Prostate gland (tissue), 2 donors: ENCODE results near the gene PRMT7. TPM values are rescaled to one million over a fixed set of nuclear protein-coding genes. Genes with fewer than 3 reads are reported as not detected.

Source experiments
- DNase-seq: peaks from one replicate; pipeline ENCODE4 v3.0.0-alpha.2; 2019; ENCODE audit warnings: low spot score
- H3K27ac ChIP-seq, 2 donors: fragments of 200-600 bp; sonication (generic); 2 replicates each; pipeline ENCODE4 v1.5.1; 2017 to 2019
- H3K27me3 ChIP-seq: fragments of 200-600 bp; sonication (generic); replicated peaks from 2 replicates; pipeline ENCODE4 v1.5.1; 2019; ENCODE audit not compliant: insufficient read depth
- H3K36me3 ChIP-seq, 2 donors: fragments of 200-600 bp; sonication (generic); 1 replicate in 1 of 2; 2 replicates in 1 of 2; pipeline versions ENCODE4 v1.5.1 to v1.8.1; 2017 to 2019
- H3K4me1 ChIP-seq: fragments of 200-600 bp; sonication (generic); replicated peaks from 2 replicates; pipeline ENCODE4 v1.5.1; 2019
- H3K4me3 ChIP-seq, 2 donors: fragments of 200-600 bp; sonication (generic); 2 replicates each; pipeline ENCODE4 v1.5.1; 2017 to 2019
- H3K9me3 ChIP-seq: fragments of 200-600 bp; sonication (generic); 2 replicates; pipeline ENCODE4 v1.5.1; 2017
- POLR2A ChIP-seq: fragments of 450-650 bp; IDR thresholded peaks from one replicate; pipeline ENCODE4 v1.6.1; 2016; ENCODE audit warnings: antibody characterized with exemption, mild to moderate bottlenecking
- POLR2AphosphoS5 ChIP-seq: sonication (generic); formaldehyde crosslinking; IDR thresholded peaks from one replicate; pipeline ENCODE4 v1.6.1; 2017; ENCODE audit warnings: antibody characterized with exemption
- WGBS: methylation state at CpG from one replicate; pipeline ENCODE4 v1.1.5; 2018; 5-methylcytosine and 5-hydroxymethylcytosine counted together
- intact Hi-C: fragments of 100-400 bp; cut with DNase I; formaldehyde crosslinking; loops from one replicate; pipeline ENCODE4 v1.14.2; 2022
- total RNA-seq, 2 donors: library from RNA; depleted of rRNA; stranded (reverse); fragments of >200 nt; gene quantifications; one replicate each; pipeline ENCODE4 v1.1.0, GENCODE V29; 2016
- TF ChIP-seq, protein P1 (sequence below), 4 experiments: fragments of 200-600 bp in 2 of 4; fragments of 450-650 bp in 2 of 4; sonication (generic) in 2 of 4; IDR thresholded peaks; 1 replicate in 3 of 4; 2 replicates in 1 of 4; pipeline ENCODE4 v1.5.1; 2016 to 2019; ENCODE audit warnings: antibody characterized with exemption in 4 of 4, mild to moderate bottlenecking in 2 of 4, moderate library complexity in 2 of 4

Gene PRMT7
- total RNA-seq, 2 donors from 2014 or later, result 45.2 to 77.9 TPM

DNA sequence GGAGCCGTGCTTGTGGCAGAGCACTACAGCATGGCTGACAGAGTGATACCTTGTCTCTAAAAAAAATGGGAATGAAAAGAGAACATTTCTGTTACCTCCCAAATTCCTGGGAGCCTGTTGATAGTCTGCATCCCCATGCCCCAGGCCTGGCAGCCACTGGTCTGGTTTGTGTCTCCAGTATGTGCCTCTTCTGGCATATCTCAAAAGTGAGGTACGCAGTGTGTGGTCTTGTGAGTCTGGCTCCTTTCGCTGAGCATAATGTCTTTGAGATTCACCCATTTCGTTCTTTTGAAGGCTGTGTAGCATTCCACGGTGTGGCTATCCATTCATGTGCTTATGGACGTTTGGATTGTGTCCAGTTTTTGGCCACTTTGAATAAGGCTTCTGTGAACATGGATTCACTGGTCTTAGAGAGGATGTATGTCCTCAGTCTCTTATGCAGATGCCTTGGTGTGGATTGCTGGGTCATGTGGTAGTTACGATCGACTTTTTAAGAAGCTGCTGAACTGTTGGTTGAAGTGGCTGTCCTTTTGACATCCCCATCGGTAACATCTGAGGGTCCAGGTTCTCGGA lies 39.1 kb downstream of the PRMT7 start:
- no peak for DNase-seq
- Histone ChIP-seq H3K27me3 (no peaks in the 10 kb centered on the region), H3K4me3 (no peak overlapping the region), H3K9me3 (no peaks in the 10 kb centered on the region), H3K27ac (no peak overlapping the region), H3K4me1 (no peaks in the 10 kb centered on the region), H3K36me3 (peaks cover 4 to 10% of the 10 kb centered on the region in 2 donors)
- intact Hi-C loops, result no loop called here
- TF ChIP-seq POLR2A, result no peak
- no peak for TF ChIP-seq POLR2AphosphoS5
- TF ChIP-seq, protein P1, sequence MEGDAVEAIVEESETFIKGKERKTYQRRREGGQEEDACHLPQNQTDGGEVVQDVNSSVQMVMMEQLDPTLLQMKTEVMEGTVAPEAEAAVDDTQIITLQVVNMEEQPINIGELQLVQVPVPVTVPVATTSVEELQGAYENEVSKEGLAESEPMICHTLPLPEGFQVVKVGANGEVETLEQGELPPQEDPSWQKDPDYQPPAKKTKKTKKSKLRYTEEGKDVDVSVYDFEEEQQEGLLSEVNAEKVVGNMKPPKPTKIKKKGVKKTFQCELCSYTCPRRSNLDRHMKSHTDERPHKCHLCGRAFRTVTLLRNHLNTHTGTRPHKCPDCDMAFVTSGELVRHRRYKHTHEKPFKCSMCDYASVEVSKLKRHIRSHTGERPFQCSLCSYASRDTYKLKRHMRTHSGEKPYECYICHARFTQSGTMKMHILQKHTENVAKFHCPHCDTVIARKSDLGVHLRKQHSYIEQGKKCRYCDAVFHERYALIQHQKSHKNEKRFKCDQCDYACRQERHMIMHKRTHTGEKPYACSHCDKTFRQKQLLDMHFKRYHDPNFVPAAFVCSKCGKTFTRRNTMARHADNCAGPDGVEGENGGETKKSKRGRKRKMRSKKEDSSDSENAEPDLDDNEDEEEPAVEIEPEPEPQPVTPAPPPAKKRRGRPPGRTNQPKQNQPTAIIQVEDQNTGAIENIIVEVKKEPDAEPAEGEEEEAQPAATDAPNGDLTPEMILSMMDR (IDR thresholded peaks at IDR 0.05), result no peak
- WGBS, result 97% methylated on average over 10 of the region's 10 CpGs

DNA sequence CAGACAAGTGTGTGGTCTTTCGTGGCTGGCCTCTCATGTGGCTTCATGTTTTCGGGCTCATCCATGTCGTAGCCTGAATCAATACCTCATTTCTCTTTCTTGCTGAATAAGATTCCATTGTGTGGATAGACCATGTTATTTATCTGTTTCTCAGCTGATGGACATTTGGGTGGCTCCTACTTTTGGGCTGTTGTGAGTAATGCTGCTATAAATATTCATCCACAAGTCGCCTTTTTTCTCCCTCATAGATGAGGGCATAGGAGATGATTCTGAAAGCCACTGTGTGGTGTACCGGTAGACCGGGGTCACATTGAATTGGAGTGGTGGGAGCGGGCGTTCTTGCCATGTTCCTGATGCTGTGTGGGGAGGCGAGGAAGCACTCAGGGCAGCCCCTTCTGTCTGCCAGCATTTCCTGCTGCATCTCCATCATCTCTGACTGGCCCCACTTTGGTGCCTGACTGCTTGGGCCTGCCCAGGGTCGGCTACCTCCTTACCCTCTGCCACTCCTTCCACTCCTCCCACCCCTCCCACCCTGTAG lies 40.1 kb downstream of the PRMT7 start:
- H3K4me3 ChIP-seq, result no peak overlapping the region
- WGBS, result 95% methylated on average over 10 of the region's 10 CpGs
- H3K27me3 ChIP-seq, result no peaks in the 10 kb centered on the region
- no peaks in the 10 kb centered on the region for H3K9me3 ChIP-seq
- DNase-seq, result no peak
- H3K4me1 ChIP-seq, result no peaks in the 10 kb centered on the region
- intact Hi-C loops, result no loop called here
- peaks cover 4 to 10% of the 10 kb centered on the region in 2 donors for H3K36me3 ChIP-seq
- TF ChIP-seq POLR2A (no peak), POLR2AphosphoS5 (no peak)
- TF ChIP-seq, protein P1 (IDR thresholded peaks at IDR 0.05), result no peak
- no peak overlapping the region for H3K27ac ChIP-seq

DNA sequence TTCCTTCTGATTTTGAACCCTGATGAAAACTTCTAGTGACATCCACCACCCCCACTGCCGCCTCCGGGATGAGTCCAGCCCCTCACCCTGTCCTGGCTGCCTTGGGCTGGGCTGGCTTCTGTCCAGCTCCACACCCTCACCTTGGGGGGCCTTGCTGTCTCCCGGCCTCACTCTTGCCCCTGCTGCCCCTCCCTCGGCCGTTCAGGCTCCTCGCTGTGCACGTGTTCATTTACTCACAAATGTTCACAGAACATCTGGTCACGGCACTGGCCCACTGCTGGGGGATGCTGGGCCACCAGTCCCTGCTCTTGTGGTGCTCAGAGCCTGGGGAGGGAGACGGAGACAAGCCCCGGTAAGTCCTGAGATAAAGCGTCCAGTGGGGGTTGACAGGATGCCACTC lies 40.6 kb downstream of the PRMT7 start:
- H3K4me1 ChIP-seq, result no peaks in the 10 kb centered on the region
- TF ChIP-seq POLR2AphosphoS5 (no peak), POLR2A (no peak)
- TF ChIP-seq, protein P1 (IDR thresholded peaks at IDR 0.05), result no peak
- no peak for DNase-seq
- H3K27me3 ChIP-seq, result no peaks in the 10 kb centered on the region
- peak overlapping the region in 1 of 2 donors; percentile 31 for H3K27ac ChIP-seq
- 76% methylated on average over 11 of the region's 11 CpGs for WGBS
- intact Hi-C loops, result no loop called here
- H3K36me3 ChIP-seq, result peaks cover 4 to 10% of the 10 kb centered on the region in 2 donors
- no peak overlapping the region for H3K4me3 ChIP-seq
- H3K9me3 ChIP-seq, result no peaks in the 10 kb centered on the region

DNA sequence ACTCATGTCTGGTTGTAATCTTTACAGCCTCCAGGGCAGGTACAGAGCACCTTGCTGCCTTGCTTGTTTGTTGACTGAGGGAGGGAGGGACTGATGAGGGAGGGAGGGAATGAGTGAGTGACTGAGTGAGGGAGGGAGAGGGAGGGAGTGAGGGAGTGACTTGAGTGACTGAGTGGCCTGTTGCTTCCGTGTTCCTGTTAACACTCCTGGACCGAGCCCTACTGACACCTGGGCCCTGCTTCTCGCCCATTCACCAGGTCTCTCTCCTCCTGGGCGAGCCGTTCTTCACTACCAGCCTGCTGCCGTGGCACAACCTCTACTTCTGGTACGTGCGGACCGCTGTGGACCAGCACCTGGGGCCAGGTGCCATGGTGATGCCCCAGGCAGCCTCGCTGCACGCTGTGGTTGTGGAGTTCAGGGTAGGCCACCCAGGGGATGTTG lies 41.2 kb downstream of the PRMT7 start:
- Histone ChIP-seq H3K27me3 (no peaks in the 10 kb centered on the region), H3K9me3 (no peaks in the 10 kb centered on the region), H3K4me3 (no peak overlapping the region), H3K27ac (peak overlapping the region in 1 of 2 donors; percentile 31), H3K4me1 (no peaks in the 10 kb centered on the region), H3K36me3 (peaks cover 10% of the 10 kb centered on the region in 2 donors)
- intact Hi-C loops, result no loop called here
- peak; percentile 79 for TF ChIP-seq POLR2AphosphoS5
- TF ChIP-seq, protein P1 (IDR thresholded peaks at IDR 0.05), result no peak
- no peak for TF ChIP-seq POLR2A
- DNase-seq, result peak; percentile 76
- WGBS, result 79% methylated on average over 11 of the region's 11 CpGs

DNA sequence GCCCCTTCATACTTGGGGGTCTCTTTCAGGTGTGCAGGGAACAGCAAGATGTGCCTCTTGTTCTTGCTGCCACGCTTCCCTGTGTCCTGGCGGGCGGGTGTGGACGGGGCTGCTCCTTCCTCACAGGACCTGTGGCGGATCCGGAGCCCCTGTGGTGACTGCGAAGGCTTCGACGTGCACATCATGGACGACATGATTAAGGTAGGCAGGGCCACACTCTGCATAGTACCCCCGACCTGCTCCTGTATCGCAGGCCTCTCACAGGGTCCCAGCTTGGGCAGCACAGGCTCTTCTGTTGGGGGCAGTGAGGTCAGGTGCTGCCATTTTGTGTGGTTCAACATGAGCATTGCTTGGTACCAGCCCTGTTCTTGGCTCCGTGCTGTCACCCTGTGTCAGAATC lies 42.5 kb downstream of the PRMT7 start:
- Histone ChIP-seq H3K27ac (no peak overlapping the region), H3K27me3 (no peaks in the 10 kb centered on the region), H3K4me3 (no peak overlapping the region), H3K9me3 (no peaks in the 10 kb centered on the region), H3K36me3 (peaks cover 10 to 14% of the 10 kb centered on the region in 2 donors), H3K4me1 (no peaks in the 10 kb centered on the region)
- TF ChIP-seq POLR2A (no peak), POLR2AphosphoS5 (no peak)
- TF ChIP-seq, protein P1 (IDR thresholded peaks at IDR 0.05), result no peak
- intact Hi-C loops, result no loop called here
- WGBS, result 88% methylated on average over 13 of the region's 13 CpGs
- DNase-seq, result no peak
